Mesendoderm (in vitro differentiated cells): ENCODE measurements around the gene EPHA1.
"Not testable (repeated sequence)": the region's sequence is repeated elsewhere in the genome, so short reads cannot be mapped to it uniquely, and the experiment has no call there.

ENCODE experiments used
- DNase-seq: peaks from one replicate; pipeline ENCODE4 v3.0.0; 2013
- H2AK5ac ChIP-seq: 2 replicates; pipeline ENCODE4 v1.6.1; 2013; ENCODE audit warnings: low read length, inconsistent platforms
- H2BK120ac ChIP-seq: 2 replicates; pipeline ENCODE4 v1.6.1; 2013; ENCODE audit warnings: low read depth, mild to moderate bottlenecking, low read length, moderate library complexity, mixed read lengths
- H2BK15ac ChIP-seq: replicated peaks from 2 replicates; pipeline ENCODE4 v1.6.1; 2013; ENCODE audit warnings: low read depth, mild to moderate bottlenecking, moderate library complexity
- H2BK5ac ChIP-seq: 2 replicates; pipeline ENCODE4 v1.6.1; 2013; ENCODE audit warnings: low read length, inconsistent platforms
- H3K18ac ChIP-seq: 2 replicates; pipeline ENCODE4 v1.6.1; 2013; ENCODE audit warnings: mild to moderate bottlenecking, low read length, mixed read lengths
- H3K23ac ChIP-seq: one replicate; pipeline ENCODE4 v1.6.1; 2013; ENCODE audit warnings: low read length
- H3K27ac ChIP-seq: 2 replicates; pipeline ENCODE4 v1.5.1; 2013; ENCODE audit warnings: low read depth, mild to moderate bottlenecking, inconsistent platforms, low read length, moderate library complexity
- H3K27me3 ChIP-seq: 2 replicates; pipeline ENCODE4 v1.6.1; 2013; ENCODE audit warnings: low read length, control low read depth, mild to moderate bottlenecking, inconsistent platforms; ENCODE audit not compliant: insufficient read depth, poor library complexity
- H3K36me3 ChIP-seq: 2 replicates; pipeline ENCODE4 v1.6.1; 2013; ENCODE audit warnings: low read length, inconsistent platforms; ENCODE audit not compliant: control insufficient read depth, insufficient read depth
- H3K4ac ChIP-seq: one replicate; pipeline ENCODE4 v1.6.1; 2013; ENCODE audit warnings: low read depth, mild to moderate bottlenecking, low read length, moderate library complexity
- H3K4me1 ChIP-seq: 2 replicates; pipeline ENCODE4 v1.6.1; 2013; ENCODE audit warnings: low read depth, low read length, inconsistent platforms; ENCODE audit not compliant: control insufficient read depth
- H3K4me2 ChIP-seq: 2 replicates; pipeline ENCODE4 v1.6.1; 2013; ENCODE audit warnings: low read length
- H3K4me3 ChIP-seq: 2 replicates; pipeline ENCODE4 v1.5.1; 2013; ENCODE audit warnings: mild to moderate bottlenecking, low read length
- H3K56ac ChIP-seq: one replicate; pipeline ENCODE4 v1.6.1; 2013; ENCODE audit warnings: low read length
- H3K79me1 ChIP-seq: 2 replicates; pipeline ENCODE4 v1.6.1; 2013; ENCODE audit warnings: low read length, inconsistent platforms
- H3K79me2 ChIP-seq: 2 replicates; pipeline ENCODE4 v1.6.1; 2013; ENCODE audit warnings: mild to moderate bottlenecking, low read length; ENCODE audit not compliant: control insufficient read depth, insufficient read depth
- H3K9ac ChIP-seq: 2 replicates; pipeline ENCODE4 v1.6.1; 2013; ENCODE audit warnings: low read length, inconsistent platforms
- H4K5ac ChIP-seq: one replicate; pipeline ENCODE4 v1.6.1; 2013; ENCODE audit warnings: low read length
- H4K8ac ChIP-seq: one replicate; pipeline ENCODE4 v1.6.1; 2013; ENCODE audit warnings: low read depth, mild to moderate bottlenecking, control low read depth, low read length, moderate library complexity
- WGBS: extraction: QIAGEN DNeasy Blood & Tissue Kit; methylation state at CpG from one replicate; pipeline ENCODE4 v1.1.7; 2013; ENCODE audit warnings: low lambda C conversion rate, missing lambda C conversion rate; ENCODE audit not compliant: insufficient coverage; ENCODE audit errors: extremely low coverage; 5-methylcytosine and 5-hydroxymethylcytosine counted together

The EPHA1 gene

GRCh38 chr7:143415209-143415608 lies 6.6 kb upstream of the EPHA1 start:
- not testable (repeated sequence) for H3K27me3 ChIP-seq, H3K27ac ChIP-seq, H3K18ac ChIP-seq, H3K4me3 ChIP-seq, H2BK120ac ChIP-seq, H3K4me2 ChIP-seq, H3K79me2 ChIP-seq, H2AK5ac ChIP-seq, H3K4me1 ChIP-seq, H3K56ac ChIP-seq, H4K5ac ChIP-seq, H4K8ac ChIP-seq, H3K9ac ChIP-seq, H3K36me3 ChIP-seq, H3K23ac ChIP-seq, H3K4ac ChIP-seq, H2BK5ac ChIP-seq, H3K79me1 ChIP-seq, H2BK15ac ChIP-seq, DNase-seq
- WGBS, result no CpG with 5 or more reads among the region's 7 CpGs

- H4K8ac ChIP-seq, result no peak overlapping the region
- H2BK15ac ChIP-seq, result no peak overlapping the region
- H3K27me3 ChIP-seq, result no peaks in the 10 kb centered on the region
- H3K36me3 ChIP-seq, result no peaks in the 10 kb centered on the region
- H3K79me2 ChIP-seq, result peaks cover 3% of the 10 kb centered on the region
- H3K56ac ChIP-seq, result peak overlapping the region; percentile 25
- no peak overlapping the region for H3K9ac ChIP-seq
- no peak overlapping the region for H3K27ac ChIP-seq
- H2BK5ac ChIP-seq, result no peak overlapping the region
- H3K23ac ChIP-seq, result no peak overlapping the region
- H3K4me3 ChIP-seq, result no peak overlapping the region
- peaks cover 10% of the 10 kb centered on the region for H3K4me1 ChIP-seq
- no peak overlapping the region for H3K4me2 ChIP-seq
- peaks cover 1% of the 10 kb centered on the region for H3K79me1 ChIP-seq
- no peak for DNase-seq
- H2BK120ac ChIP-seq, result peak overlapping the region; percentile 3
- no CpG with 5 or more reads among the region's 8 CpGs for WGBS
- H4K5ac ChIP-seq, result no peak overlapping the region
- peak overlapping the region; percentile 34 for H3K18ac ChIP-seq
- no peak overlapping the region for H2AK5ac ChIP-seq
- H3K4ac ChIP-seq, result no peak overlapping the region
These were observed 4.5 kb upstream of the EPHA1 start for GRCh38 chr7:143413123-143413522.

GRCh38 chr7:143411976-143412708 lies 3.5 kb upstream of the EPHA1 start:
- WGBS, result no CpG with 5 or more reads among the region's 5 CpGs

GRCh38 chr7:143410521-143411004 lies 1.9 kb upstream of the EPHA1 start:
- H3K4me1 ChIP-seq, result peaks cover 24% of the 10 kb centered on the region
- H2BK5ac ChIP-seq, result no peak overlapping the region
- peak; percentile 27 for DNase-seq
- H3K4me2 ChIP-seq, result no peak overlapping the region
- H2AK5ac ChIP-seq, result no peak overlapping the region
- H3K4ac ChIP-seq, result peak overlapping the region; percentile 65
- no peak overlapping the region for H4K8ac ChIP-seq
- H3K36me3 ChIP-seq, result no peaks in the 10 kb centered on the region
- H3K79me2 ChIP-seq, result peaks cover 19% of the 10 kb centered on the region
- H4K5ac ChIP-seq, result no peak overlapping the region
- no peak overlapping the region for H2BK120ac ChIP-seq
- no peak overlapping the region for H3K23ac ChIP-seq
- WGBS, result no CpG with 5 or more reads among the region's 6 CpGs
- no peak overlapping the region for H3K27ac ChIP-seq
- H2BK15ac ChIP-seq, result no peak overlapping the region
- peaks cover 9% of the 10 kb centered on the region for H3K79me1 ChIP-seq
- no peaks in the 10 kb centered on the region for H3K27me3 ChIP-seq
- H3K4me3 ChIP-seq, result no peak overlapping the region
- H3K18ac ChIP-seq, result peak overlapping the region; percentile 34
- peak overlapping the region; percentile 1 for H3K56ac ChIP-seq
- H3K9ac ChIP-seq, result no peak overlapping the region

More at GRCh38 chr7:143411976-143412708, 3.5 kb upstream of the EPHA1 start:
- peaks cover 11% of the 10 kb centered on the region for H3K79me2 ChIP-seq
- peaks cover 2% of the 10 kb centered on the region for H3K79me1 ChIP-seq
- H3K9ac ChIP-seq, result no peak overlapping the region
- H2BK120ac ChIP-seq, result peak overlapping the region; percentile 30
- no peak overlapping the region for H4K8ac ChIP-seq
- H3K56ac ChIP-seq, result peak overlapping the region; percentile 46
- no peak overlapping the region for H4K5ac ChIP-seq
- H3K23ac ChIP-seq, result no peak overlapping the region
- no peak overlapping the region for H2BK15ac ChIP-seq
- no peak overlapping the region for H3K4me3 ChIP-seq
- peak overlapping the region; percentile 59 for H3K4ac ChIP-seq
- DNase-seq, result peak; percentile 66
- H3K4me1 ChIP-seq, result peaks cover 10% of the 10 kb centered on the region
- H3K4me2 ChIP-seq, result no peak overlapping the region
- peak overlapping the region; percentile 65 for H3K18ac ChIP-seq
- H2AK5ac ChIP-seq, result peak overlapping the region; percentile 54
- no peak overlapping the region for H2BK5ac ChIP-seq
- no peaks in the 10 kb centered on the region for H3K36me3 ChIP-seq
- no peaks in the 10 kb centered on the region for H3K27me3 ChIP-seq
- no peak overlapping the region for H3K27ac ChIP-seq

- H3K79me2 ChIP-seq, result peaks cover 28% of the 10 kb centered on the region
- H3K9ac ChIP-seq, result peak overlapping the region; percentile 97
- H3K4me3 ChIP-seq, result peak overlapping the region; percentile 96
- H3K4me2 ChIP-seq, result peak overlapping the region; percentile 64
- peak overlapping the region; percentile 52 for H3K18ac ChIP-seq
- peaks cover 29% of the 10 kb centered on the region for H3K4me1 ChIP-seq
- no peak for DNase-seq
- peaks cover 16% of the 10 kb centered on the region for H3K79me1 ChIP-seq
- no peaks in the 10 kb centered on the region for H3K27me3 ChIP-seq
- H4K5ac ChIP-seq, result no peak overlapping the region
- peak overlapping the region; percentile 89 for H3K23ac ChIP-seq
- peak overlapping the region; percentile 99 for H3K56ac ChIP-seq
- H3K27ac ChIP-seq, result peak overlapping the region; percentile 93
- H2BK120ac ChIP-seq, result no peak overlapping the region
- peak overlapping the region; percentile 28 for H3K4ac ChIP-seq
- H3K36me3 ChIP-seq, result no peaks in the 10 kb centered on the region
- WGBS, result no CpG with 5 or more reads among the region's 20 CpGs
- H4K8ac ChIP-seq, result no peak overlapping the region
- H2BK15ac ChIP-seq, result no peak overlapping the region
- peak overlapping the region; percentile 96 for H2BK5ac ChIP-seq
- H2AK5ac ChIP-seq, result peak overlapping the region; percentile 90
These were observed 387 bp downstream of the EPHA1 start for GRCh38 chr7:143408252-143408685.
